ENCODE measurements around the gene RXFP2.

RXFP2 gene

GRCh38 chr13:31768351-31768750 is 29.0 kb downstream of the RXFP2 start:
- no peak for DNase-seq

- peak; percentile 38 for DNase-seq
Measured at GRCh38 chr13:31769575-31769974, 30.2 kb downstream of the RXFP2 start.

GRCh38 chr13:31772231-31772630 is 32.9 kb downstream of the RXFP2 start:
- no peak for DNase-seq

GRCh38 chr13:31773538-31773937 is 34.2 kb downstream of the RXFP2 start:
- peak; percentile 81 for DNase-seq

GRCh38 chr13:31774186-31774750 is 34.9 kb downstream of the RXFP2 start:
- DNase-seq, result no peak

- DNase-seq, result peak; percentile 39
Measured at GRCh38 chr13:31775148-31775547, 35.8 kb downstream of the RXFP2 start.

GRCh38 chr13:31775686-31776085 is 36.4 kb downstream of the RXFP2 start:
- peak; percentile 50 for DNase-seq

- DNase-seq, result peak; percentile 40
Measured at GRCh38 chr13:31781064-31781463, 41.7 kb downstream of the RXFP2 start.

GRCh38 chr13:31786011-31786410 is 46.7 kb downstream of the RXFP2 start:
- peak; percentile 19 for DNase-seq

GRCh38 chr13:31790992-31791391 is 51.7 kb downstream of the RXFP2 start:
- DNase-seq, result no peak

- DNase-seq, result peak; percentile 25
Measured at GRCh38 chr13:31793246-31793645, 53.9 kb downstream of the RXFP2 start.

- no peak for DNase-seq
Measured at GRCh38 chr13:31794452-31794851, 55.1 kb downstream of the RXFP2 start.

GRCh38 chr13:31797154-31797775 is 57.9 kb downstream of the RXFP2 start:
- peak; percentile 66 for DNase-seq

GRCh38 chr13:31798189-31798588 is 58.9 kb downstream of the RXFP2 start:
- DNase-seq, result no peak

GRCh38 chr13:31801088-31801487 is 61.8 kb downstream of the RXFP2 start:
- no peak for DNase-seq

GRCh38 chr13:31803311-31803710 is 64.0 kb downstream of the RXFP2 start:
- DNase-seq, result no peak

GRCh38 chr13:31805841-31806240 is 66.5 kb downstream of the RXFP2 start:
- no peak for DNase-seq

- DNase-seq, result no peak
Measured at GRCh38 chr13:31807090-31807541, 67.8 kb downstream of the RXFP2 start.

GRCh38 chr13:31814536-31814935 is 75.2 kb downstream of the RXFP2 start:
- no peak for DNase-seq

GRCh38 chr13:31815361-31816144 is 76.2 kb downstream of the RXFP2 start:
- DNase-seq, result no peak

GRCh38 chr13:31818236-31818635 is 78.9 kb downstream of the RXFP2 start:
- DNase-seq, result no peak

- no peak for DNase-seq
Measured at GRCh38 chr13:31824705-31825517, 85.6 kb downstream of the RXFP2 start.

GRCh38 chr13:31826521-31826920 is 87.2 kb downstream of the RXFP2 start:
- DNase-seq, result no peak
